IPS-NIHi7 (cell line): ENCODE data around the gene MCC.

ENCODE experiments used
- DNase-seq: peaks from one replicate; pipeline ENCODE4 v3.0.0; 2012; ENCODE audit warnings: mixed read lengths; ENCODE audit errors: extremely low spot score

MCC gene

DNA sequence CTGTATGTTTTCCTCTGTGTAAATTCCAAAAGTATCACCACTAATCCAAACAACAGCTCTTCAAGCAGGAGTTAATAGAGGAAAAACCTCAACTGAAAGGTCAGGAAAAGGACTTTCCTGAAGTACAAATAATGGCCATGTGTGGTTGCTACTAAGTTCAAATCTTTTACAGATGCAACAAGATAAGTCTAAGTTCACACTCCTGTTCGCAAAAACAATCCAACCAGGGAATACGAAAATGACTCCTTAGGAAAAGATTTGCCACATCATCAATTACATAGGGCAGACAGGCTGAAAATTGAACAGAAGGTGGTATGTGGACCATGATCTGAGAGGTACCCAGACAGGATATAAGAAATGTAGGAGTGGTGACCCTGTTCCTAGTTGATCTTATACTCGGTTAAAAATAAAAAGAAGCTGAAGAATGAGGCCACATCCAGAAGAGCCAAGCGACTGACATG, 263.6 kb downstream of the MCC start:
- no peak for DNase-seq

DNA sequence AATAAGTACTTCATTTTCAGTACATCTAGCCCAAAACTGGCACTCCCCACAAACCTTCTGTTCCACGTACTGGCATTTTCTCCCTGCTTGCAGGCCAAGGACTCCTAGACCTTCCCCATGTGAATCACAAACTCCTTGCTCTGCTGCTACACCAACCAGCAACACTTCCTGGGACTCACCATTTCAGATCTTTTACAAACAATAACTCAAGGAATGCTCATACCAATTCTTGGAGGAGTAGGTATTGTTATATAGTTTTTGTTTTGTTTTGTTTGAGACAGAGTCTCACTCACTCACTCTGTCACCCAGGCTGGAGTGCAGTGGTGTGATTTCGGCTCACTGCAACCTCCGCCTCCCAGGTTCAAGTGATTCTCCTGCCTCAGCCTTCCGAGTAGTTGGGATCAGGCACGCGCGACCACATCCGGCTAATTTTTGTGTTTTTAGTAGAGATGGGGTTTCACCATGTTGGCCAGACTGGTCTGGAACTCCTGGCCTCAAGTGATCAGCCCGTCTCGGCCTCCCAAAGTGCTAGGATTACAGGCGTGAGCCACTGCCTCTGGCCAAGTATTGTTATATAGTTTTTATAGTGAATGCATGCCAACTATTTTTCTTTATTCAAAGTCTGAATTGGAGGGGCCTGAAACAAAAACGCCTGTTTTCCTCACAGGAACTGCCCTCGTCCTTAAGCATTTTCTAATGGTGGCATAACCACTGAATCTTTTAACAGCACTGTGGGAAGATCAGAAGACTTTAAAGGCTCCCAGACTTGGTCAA, 264.2 kb downstream of the MCC start:
- DNase-seq, result no peak

DNA sequence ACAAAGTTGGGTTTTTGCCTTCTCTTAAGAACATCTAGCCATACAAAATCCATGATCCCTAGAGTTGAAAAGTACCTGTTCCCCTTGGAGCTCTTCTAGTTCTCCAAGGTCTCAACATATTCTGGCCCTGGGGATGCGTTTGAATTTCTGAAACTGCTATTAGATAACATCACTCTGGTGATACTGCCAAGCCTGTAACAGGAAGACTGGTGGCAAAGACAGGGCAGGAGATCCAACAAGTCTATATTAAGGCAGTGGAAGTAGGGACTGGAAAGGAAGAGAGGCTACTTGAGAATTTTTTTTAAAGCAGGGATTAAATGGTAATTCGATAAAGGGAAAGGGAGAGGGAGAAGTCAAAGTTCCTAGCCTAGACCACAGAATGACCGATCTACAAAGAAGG, 264.9 kb downstream of the MCC start:
- DNase-seq, result no peak

DNA sequence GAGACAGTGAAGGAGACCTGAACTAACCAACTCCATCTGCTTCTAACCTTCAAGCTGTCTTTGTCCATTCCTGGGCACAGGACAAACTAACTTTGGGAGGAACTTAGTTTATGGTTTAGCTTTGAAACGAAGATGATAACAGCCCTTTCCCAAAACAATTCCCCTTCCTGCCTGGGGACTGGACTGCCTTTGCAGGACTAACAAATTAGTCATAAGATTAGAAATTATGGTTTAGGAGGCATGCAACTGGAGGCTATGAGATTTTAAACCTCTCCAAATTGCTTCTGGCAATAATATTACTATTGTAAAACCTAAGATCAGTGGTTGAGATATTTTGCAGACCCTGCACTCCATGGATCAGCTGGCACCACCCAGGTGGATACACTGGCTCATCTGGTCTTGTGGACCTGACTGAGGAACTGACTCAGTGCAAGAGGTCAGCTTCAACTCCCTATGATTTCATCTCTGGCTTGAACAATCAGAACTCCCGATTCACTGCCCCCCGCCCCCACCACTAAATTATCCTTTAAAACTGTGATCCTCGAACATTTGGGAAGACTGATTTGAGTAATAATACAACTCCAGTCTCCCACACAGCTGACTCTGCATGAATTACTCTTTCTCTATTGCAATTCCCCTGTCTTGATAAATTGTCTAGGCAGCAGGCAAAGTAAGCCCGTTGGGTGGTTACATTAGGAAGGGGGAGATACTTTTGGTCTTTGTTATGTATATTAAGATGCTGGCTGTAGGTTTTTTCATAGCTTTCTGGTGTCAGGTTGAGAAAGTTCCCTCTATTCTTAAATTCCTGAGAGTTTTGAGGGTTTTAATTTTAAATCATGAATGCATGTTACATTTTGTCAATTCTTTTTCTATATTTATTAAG, 266.7 kb downstream of the MCC start:
- DNase-seq, result no peak

DNA sequence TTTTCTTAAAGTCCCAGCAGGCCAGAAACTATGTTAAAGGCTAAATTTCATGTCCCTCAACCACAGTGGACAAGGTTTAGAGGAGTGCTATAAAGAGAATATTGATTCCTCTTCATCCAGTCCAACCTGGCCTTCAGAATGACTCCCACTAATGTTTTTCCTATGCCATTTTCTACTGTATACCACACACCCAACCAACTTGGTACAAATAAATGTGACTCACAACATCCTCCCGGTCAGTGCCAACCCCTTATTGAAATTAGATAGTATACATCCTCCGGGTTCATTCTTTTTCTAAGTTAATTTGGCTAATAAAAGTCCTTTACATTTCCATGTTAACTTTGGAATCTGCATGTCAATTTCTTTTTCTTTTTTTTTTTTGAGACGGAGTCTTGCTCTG, 268.6 kb downstream of the MCC start:
- DNase-seq, result no peak

DNA sequence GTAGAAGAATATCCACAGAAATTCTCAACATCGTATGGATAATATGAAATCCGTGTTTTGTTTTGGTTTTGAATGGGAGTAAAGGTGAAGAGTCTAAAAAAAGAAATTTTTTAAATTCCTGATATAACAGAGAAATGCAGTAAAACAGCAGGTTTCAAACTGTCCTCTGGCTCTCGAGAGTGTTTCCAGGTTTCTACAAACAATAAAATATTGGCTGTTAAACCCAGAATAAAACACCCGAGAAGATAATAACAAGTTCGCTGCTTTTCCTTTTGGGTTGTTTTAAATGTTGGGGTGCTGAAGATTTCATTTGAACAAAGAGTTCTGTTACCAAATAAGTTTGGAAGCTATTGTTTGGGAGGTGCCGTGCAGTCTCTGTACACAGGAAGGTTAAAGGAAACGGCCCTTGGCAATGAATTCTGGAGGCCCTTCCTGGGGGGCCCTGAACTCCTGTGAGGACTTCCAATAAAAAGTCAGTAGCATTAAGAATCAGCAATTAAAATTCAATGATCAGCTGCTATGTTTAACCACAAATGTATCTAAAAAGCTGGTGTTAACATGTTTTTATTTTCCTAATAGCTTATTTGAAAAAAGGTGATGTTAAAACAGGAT, 269.2 kb downstream of the MCC start:
- no peak for DNase-seq

DNA sequence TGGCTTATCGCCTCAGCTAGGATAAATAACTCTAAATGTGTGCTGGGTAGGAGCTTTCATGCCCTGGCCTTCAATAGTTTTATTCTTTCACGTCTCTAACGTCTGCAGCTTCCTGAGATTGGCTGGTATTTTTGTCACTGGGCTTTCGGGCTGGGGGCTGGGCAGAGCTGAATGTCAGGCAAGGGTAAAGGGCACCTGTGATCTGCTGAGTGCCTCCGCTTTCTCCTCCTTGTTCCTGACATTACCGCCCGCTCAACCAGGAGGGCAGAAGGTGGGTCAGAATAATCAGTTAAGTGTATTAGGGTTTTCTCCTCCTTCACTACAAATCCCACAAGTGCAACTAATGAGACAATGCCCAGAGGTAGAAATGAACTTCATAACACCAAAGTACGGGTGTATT, 270.1 kb downstream of the MCC start:
- no peak for DNase-seq

DNA sequence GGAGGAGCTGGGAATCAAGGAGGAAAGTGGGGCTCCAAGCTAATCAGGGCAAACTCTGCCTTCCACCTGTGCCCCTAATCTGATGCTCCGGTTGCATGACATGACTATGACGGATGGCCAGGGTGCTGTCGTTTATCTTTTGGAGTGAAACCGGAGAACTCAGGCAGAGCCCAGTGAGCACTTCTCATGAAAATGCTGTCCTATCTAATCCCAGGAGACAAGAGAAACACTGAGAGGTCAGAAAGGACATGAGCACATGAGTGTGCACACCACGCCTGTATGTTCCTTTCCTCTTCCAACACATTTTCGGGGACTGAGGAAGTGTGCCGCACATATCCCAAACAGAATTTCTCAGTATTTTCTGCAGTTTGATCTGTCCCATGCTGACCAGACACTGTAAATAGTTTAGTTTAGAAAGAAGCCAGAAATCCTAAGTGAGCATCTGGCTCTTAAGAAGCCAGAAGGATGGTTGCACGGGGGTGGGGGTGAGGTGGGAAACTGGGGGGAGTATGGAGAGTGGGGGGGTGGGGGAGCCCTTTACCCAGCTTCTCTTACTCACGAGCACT, 270.6 kb downstream of the MCC start:
- DNase-seq, result no peak

DNA sequence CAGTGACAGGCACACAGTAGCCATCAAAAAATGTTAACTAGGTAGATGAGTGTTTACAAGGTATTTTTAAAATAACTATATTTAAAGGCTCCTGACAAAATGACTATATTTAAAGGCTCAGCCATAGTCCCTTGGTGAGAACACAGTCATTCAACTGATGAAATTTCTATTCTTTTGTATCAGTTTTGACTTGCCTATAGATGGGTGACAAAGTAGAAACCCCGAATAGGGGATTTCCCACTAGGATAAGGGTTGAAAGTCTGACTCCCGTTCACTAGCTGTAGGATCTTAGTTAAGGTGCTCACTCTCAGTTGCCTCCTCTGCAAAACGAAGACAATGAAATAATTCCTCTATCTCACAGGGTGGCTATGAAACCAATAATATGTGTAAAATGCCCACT, 271.7 kb downstream of the MCC start:
- no peak for DNase-seq

DNA sequence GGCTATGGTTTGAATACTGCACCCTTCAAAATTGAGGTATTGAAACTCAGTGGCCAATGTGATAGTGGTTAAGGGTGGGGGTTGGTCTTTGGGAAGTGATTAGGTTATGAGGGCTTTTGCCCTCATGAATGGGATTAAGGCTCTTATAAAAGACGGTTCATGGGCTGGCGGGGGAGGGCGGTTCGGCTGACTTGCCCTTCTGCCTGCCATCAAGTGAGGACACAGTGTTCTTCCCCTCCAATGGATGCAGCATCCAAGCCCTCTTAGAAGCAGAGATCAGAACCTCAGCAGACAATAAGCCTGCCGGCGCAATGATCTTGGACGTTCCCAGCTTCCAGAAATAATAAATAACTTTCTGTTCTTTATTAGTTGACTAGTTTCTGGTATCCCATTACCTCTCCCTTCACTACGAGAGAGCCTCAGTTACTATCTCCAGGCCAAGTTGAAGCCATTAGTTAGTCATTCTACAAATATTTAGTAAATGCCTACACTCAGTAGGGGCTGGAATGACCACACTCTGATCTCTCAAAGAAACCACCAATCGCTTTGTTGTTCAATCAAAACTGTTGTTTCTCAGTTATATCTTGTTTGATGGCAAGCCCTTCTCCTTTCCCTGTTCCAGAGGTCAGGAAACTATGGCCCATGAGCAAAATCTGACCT, 272.7 kb downstream of the MCC start:
- DNase-seq, result no peak

DNA sequence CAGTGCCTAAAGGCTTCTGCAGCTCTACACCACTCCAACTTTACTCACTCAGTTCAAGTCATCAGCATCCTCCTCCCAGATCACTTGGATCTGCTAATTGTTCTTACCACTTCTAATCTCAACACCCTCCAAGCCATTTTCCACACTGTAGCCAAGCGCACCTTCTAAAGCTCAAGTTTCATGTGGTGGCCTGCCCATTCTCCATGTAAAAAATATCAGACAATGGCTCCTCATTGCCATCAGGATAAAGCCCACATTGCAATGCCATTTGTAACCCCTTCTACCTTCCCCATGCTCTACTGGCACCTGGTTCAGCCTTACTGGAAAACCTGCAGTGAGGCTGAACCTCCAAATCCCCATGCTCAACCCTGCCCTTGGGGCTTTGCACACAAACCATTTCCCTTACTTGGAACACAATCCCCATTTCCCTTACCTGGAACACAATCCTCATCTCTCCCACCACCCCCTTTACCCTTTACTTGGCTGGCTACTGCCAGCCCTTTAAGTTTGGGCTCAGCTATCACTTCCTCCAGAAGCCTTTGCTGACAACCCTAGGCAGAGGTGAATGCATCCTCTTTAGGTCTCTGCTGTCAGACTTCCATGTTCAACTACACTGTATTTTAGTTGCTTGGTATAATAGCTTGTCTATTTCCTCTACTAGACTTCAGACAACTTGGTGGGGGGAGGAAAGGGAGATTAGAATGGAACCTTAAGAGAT, 273.5 kb downstream of the MCC start:
- no peak for DNase-seq

DNA sequence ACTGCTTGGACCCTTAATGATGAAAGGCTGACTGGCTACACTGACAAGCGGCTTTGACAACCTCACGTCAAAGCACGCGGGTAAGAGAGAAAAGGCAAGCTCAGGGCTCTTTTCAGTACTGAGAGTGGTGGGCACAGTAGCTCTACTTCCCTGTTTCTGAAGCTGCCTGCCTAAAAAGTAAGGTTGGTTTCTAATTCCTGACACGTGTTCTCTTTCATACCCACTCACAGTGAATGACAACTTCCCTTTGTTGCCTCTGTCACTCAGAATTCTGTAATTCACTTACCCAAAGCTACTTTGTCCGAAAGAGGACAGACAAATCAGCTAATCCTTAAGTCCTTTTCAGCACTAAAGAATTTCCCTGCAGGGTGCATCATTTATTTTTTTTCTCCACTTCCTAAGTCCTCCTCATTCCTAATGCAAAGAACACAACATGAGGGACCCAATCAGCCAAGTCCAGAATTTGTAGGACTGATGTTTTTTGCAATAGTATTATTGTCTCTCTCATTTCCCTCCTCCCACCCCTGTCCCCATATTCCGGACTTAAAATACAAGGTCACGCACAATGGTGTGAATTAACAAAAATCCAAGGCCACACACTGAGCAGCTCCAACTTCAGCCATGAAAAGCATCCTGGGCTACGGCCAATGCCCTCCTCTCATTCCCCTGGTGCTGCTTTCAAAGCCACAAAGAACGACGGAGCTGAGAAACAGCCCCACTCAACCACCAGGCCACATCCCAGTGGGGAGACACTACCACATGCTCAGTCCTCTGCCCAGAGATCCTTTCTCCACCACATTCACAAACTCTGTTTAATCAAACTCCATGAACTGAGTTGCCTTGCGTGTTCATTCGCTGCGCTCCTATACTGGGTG, 274.5 kb downstream of the MCC start:
- DNase-seq, result no peak

DNA sequence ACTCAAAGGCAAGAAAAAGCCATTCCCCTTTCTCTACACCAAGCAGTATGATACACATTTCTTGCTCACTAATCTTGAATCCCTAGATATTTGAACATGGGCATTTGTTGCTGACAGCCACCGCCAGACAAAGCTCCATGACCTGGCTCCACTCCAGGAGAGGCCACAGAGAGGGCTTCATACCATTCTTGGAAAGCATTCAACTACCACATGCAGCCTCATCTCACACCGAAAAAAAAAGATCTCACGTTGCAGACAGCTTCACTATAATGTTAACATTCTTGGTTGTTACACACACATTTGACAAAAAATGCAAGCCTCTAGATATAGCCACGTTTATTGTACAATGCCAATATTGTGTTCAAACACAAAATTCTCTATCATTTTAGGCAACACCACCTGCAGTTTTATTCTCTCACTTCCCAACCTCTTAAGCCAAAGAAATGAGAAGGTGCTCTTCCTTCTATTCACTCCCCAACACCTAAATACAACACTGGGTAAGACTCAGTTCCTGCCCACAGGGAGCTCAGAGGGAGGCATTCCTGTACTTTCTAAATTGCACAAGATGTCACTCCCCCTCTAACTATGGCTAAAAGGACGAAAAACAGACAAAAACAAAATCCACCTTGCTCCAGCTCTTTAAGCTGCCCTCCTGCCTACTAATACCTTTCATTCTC, 275.9 kb downstream of the MCC start:
- no peak for DNase-seq

DNA sequence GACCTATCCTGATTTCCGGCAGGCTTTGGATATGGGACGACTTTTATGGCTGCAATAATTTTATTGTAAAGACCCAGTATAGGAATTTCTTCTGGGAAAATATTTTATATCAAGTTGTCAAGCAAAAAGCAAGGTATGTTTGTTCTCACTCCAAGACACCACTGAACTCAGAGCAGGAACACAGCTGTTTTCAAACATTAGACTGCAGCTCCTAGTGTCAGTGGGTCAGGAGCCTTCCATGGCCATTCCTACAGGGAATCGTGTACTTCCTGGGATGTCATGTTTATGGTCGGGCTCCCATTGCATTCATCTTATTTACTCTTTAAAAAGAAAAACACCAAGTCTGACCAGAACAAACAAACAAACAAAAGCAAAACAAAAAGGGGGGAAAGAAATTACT, 278.8 kb downstream of the MCC start:
- no peak for DNase-seq

DNA sequence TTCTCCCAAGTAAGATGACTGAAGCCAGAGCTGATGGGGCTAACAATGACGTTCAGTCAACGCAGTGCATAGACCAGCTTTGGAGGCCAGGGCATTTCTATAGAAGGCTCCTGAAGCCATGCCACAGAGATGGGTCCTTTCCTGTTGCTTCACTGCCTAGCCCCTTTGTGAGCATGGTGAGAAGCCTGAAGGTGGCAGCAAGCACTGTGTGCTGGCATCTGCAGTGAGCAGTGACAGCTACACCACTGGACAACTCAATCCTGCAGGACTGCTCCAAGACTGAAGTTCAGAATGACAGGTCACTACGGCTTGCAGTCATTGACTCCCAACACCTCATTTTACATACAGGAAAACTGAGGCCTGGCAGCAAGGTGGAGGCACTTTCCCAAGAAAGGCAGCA, 282.4 kb downstream of the MCC start:
- no peak for DNase-seq

DNA sequence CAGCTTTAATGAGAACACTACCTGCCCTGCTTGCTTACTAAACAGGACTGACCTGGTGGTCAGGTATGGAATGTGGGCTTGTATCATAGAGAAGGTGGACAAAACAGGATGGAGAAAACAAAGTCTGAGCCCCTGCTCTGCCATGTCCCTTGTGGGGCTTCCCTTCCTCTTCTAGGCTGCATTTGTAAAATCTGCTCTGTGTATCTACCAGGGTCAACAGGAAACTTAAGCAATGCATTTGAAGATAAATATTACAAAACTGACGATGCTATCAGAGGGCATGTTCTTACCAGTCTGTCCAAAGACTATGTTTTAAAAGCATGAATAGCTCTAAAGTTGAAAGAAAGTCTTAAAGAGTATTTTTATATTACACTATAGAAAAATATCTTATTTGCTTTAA, 282.9 kb downstream of the MCC start:
- no peak for DNase-seq

DNA sequence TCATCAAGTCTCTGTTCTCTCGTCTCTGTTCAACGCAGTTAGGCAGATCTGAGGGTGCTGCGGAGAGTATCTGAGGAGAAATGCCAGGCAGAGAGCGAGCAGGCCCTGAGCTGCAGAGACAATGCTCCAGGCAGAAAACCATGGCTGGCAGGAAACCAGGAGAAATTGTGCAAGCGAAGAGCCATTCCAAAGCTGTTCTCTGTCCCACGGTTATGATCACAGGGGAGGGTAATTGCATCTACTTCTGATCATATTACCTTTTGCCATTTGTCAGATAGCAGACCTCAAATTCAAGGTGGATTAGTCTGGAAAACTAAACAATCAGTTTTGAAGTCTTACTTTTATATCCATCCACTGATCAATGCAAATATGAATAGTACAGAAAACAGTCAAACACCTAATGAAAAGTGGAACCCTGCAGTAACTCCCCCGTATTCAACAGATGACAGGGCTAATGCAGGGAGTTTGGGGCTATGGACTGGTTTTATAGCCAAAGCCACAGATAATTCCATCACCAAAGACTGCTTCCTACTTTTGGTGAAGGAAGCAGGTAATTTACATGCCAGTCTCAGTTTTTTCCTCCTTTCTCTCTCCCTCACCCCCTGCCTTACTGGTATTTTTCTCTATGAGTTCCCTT, 283.6 kb downstream of the MCC start:
- no peak for DNase-seq

DNA sequence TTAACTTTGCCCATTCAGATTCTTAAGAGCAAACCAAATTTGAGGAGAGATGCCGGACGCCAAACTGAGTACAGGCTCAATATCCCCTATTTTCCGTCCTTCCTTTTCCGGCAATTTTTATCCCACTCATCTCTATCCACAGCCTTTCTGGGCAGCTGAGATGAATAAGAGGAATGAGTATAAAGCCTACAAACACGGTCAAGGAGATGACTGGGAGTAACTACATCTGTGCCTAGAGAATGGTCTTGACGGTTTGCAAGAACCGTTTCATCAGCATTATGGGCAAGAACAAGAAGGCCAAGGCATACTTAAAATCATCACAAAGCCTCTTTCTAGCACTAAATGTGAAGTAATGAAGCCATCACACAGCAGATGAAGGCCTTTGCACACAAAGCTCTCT, 284.3 kb downstream of the MCC start:
- no peak for DNase-seq
